Stimulated activated CD8-positive, alpha-beta memory T cell treated with anti-CD3 and anti-CD28 coated beads, Interleukin-4, amount 100 ng/mL, for 1 hour (primary cell): Measurements from ENCODE around the gene ABCC4.
"Not testable (repeated sequence)": the region's sequence is repeated elsewhere in the genome, so short reads cannot be mapped to it uniquely, and the experiment has no call there.

ENCODE experiments used
- DNase-seq, 2 donors: peaks; one replicate each; pipeline ENCODE4 v3.0.0-alpha.2; 2020; ENCODE audit warnings: low read depth in 2 of 2, low spot score in 1 of 2

Gene ABCC4

DNA sequence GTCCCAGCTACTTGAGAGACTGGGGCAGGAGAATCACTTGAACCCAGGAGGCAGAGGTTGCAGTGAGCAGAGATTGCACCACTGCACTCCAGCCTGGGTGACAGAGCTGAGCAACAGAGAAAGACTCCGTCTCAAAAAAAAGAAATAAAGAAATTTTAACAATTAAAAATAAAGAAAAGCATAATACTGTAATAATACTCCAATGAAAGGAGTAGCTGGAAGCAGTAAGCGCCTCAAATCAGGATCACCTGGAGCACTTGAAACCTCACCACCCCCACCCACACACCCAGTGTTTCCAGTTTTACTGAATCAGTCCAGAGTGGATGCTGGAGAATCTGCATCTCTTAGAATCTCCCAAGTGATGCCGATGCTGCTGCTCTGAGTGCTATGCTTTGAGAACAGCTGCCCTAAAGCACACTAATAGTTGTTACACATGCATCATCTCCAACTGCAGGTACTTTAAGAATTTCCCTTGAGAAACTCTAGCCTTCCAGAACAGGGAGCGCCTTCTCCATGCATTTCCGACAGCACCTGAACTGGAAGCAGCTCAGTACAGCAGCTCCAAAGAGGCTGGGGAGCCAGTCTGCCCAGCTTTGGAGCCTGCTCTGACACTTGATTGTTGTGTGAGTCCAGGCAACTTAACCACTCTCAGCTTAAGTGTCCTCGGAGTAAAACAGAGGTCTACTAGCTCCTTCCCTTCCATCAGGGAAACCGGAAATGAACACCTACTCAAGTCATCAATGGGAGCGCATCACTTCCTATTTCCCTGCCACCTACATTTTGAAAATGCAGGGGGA lies 2.9 kb downstream of the ABCC4 start:
- no peak for DNase-seq

DNA sequence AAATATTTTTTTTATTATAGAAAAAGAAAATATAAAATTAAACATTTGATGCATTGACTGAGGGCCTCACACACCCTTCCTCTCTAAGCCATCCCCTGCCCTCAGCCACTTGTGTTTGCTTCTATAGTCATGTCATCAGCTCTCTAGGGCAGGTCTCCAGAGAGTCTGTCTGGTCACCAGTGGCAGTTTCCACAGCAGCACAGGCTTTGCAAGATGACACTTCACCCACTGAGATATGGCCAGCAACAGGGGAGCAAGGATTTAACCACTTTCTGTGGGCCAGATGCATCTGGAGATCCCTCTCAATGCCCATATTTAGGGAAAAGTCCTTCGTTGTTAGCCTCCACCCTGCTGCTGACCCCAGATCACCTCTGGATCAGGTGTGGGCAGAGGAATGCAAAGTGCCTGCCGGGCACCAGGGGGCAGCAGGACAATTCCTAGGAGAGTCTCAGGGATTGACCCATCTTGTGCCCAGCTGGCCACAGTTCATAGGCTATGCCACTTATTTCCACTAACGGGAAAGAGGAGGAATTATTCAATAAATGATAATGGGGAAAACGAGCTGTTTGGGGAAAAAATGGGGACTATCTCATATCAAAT lies 4.8 kb downstream of the ABCC4 start:
- DNase-seq: no peak

DNA sequence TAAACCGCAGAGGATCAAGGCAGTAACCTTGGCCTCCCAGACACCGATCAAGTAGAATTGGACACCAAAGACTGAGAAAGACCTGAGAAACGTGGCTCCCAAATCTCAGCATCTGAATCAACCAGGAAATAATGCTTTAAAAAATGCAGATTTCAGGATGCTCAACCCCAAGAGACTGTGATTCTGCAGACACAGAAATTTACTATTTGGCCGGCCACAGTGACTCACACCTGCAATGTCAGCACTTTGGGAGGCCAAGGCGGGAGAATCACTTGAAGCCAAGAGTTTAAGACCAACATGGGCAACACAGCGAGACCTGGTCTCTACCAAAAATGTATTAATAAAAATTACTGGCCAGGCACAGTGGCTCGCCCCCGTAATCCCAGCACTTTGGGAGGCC lies 6.2 kb downstream of the ABCC4 start:
- DNase-seq: no peak

DNA sequence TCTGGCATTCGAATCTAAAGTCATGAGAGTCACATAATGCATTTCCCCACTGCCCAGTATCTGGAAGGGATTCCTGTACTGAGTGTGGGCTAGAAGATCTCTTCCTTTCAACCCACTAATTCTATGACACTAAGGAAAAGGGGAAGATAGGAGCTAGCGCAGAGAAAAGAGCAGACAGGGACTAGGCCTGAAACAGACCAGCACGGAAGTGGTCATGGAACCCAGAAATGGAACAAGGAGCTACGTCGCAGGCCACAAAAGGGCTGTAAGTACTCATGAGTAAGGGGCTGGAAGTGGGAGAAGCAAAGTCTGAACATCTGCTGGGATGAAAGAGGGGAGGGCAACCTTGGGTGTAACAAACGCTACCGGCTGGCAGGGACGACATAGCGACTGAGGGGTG lies 8.6 kb downstream of the ABCC4 start:
- no peak for DNase-seq

DNA sequence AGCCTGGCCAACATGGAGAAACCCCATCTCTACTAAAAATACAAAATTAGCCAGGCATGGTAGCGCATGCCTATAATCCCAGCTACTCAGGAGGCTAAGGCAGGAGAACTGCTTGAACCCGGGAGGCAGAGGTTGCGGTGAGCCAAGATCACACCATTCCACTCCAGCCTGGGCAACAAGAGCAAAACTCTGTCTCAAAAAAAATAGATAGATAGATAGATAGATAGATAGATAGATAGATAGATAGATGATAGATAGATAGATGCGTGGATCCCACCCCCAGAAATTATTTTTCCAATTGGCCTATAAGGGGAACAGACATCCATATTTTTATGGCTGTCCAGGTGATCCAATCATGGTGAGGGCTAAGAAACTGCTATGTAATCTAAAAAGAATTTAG lies 11.3 kb downstream of the ABCC4 start:
- not testable (repeated sequence) for DNase-seq

DNA sequence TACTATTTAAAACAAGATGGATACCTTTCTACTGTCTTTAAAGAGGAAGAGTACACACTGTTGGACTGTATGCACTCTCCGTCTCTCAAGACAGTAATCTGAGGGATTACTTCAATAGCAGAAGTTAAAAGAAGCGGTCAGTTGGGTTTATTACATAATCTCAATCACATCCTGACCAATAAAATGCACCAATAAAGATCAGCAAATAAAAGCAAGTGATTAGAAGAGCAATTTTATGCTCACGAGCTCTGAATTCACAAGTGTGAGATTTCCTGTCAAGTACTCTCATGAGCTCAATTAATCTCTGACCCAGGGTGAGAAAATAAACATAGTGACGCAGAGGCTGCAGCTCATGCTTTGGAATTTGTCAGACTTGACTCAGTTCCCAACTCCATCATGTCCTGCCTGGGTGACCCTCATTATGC lies 12.2 kb downstream of the ABCC4 start:
- DNase-seq: no peak

DNA sequence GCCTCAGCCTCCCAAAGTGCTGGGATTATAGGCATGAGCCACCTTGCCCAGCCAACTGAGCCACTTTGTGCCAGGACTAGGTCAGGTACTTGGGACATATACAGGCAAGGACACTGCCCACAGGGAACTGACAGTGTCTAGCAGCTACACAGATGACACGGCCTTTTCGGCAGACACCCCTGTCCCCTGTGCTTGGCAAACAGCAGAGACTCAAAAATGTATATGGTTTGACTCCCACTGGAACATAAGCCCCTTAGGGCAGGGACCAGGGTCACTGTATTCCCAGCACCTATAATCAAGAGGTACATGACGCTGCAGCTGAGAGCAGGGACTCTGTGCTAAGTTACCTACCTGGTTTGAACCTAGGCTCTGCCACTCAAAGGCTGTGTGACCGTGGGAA lies 16.8 kb downstream of the ABCC4 start:
- DNase-seq: no peak

DNA sequence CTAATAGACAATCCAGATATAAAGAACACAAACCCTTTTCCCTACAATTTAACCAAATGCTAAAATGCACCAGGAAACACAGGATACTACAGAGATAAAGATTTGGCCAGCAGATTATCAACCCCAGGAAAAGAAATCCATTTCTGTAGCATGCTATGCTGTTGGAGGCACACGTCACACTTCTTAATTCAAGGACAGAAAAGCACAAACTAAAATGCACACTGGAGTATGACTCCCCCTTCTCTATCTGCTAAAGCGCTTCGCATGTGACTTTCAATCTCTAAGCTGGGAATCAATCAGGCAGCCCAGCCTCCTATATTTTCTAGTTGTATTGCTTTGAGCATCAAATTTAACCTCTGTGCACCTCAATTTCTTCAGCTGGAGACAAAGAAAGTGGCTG lies 22.2 kb downstream of the ABCC4 start:
- DNase-seq: no peak

DNA sequence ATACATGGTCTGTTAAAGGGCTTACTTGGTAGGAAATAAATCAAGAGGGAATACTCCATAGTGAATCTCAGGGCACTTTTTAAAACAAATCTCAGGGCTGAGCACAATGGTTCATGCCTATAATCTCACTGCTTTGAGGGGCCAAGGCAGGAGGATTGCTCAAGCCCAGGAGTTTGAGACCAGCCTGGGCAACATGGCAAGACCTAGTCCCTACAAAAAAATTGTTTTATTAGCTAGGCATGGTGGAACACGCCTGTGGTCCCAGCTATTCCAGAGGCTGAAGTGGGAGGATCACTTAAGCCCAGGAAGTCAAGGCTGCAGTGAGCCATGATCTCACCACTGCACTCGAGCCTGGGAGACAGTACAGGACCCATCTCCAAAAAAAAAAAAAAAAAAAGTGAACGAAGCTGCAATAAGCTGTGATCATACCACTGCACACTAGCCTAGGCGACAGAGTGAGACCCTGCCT lies 25.2 kb downstream of the ABCC4 start:
- DNase-seq: no peak

DNA sequence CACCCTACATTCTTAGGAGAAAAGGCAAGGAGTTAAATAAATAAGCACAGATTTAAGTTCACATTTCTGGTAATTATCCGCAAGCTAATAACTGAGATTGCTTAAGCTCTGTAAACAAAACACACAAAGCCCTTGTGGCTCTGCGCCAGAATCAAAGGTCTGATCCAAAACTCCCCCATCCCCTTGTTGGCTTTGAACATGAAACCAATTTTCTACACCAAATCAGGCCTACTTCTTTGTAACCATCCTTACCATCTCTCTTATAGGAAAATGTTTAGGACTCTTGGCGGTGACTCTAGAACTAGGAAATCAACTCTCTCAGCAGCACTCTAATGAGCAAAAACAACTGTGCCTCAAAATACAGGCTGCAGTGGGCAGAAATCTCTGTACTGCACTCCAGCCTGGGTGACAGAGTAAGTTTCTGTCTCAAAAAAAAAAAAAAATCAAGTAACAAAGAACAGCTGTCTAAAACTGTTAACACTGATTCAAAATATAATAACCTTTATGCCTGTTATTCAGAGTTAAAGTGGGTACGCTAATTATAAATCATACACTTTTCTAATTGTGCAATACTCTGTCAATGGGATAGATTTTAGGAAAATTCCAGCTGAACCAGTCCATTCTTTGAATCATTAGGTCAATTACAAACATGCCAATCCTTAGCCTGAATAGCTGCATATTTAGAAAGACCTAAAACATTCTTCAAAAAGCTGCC lies 25.8 kb downstream of the ABCC4 start:
- DNase-seq: no peak

DNA sequence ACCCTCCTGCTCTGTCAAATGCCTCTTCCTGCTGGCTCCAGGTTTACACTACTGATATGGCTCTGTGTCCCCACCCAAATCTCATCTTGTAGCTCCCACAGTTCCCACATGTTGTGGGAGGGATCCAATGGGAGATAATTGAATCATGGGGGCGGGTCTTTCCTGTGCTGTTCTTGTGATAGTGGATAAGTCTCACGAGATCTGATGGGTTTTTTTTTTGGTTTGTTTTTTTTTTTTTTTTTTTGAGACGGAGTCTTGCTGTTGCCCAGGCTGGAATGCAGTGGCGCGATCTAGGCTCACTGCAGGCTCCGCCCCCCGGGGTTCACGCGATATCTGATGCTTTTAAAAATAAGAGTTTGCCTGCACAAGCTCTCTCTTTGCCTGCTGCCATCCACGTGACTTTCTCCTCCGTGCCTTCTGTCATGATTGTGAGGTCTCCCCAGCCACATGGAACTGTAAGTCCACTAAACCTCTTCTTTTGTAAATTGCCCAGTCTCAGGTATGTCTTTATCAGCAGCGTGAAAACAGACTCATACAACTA lies 27.6 kb downstream of the ABCC4 start:
- not testable (repeated sequence) for DNase-seq

DNA sequence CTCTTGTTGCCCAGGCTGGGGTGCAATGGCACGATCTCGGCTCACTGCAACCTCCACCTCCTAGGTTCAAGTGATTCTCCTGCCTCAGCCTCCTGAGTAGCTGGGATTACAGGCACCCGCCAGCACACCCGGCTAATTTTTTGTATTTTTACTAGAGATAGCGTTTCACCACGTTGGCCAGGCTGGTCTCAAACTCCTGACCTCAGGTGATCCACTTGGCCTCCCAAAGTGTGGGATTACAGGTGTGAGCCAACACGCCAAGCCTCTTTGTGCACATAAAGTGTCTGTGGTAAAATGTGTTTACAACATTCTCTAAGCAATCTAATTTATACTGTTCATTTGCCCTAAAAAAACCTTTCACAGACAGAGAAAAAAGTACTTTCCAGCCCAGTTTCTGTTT lies 29.2 kb downstream of the ABCC4 start:
- DNase-seq: not testable (repeated sequence)

DNA sequence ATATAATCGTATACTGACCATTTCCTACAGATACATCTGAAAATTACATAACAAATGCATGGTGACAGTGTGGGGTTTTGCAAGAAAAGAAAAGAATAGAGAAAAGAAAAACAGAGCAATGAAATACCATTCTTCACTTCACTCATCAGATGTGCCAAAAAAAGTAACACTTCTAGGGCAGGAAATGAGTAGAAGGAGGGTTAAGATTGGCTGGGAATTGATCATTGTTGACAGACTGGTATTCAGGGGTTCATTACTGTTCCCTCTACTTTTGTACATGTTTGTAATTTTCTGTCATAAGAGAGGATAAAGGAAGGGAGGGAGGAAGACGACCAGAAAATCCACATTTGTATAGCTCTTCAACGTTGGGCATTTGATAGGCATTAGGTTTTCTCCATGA lies 31.5 kb downstream of the ABCC4 start:
- no peak for DNase-seq

DNA sequence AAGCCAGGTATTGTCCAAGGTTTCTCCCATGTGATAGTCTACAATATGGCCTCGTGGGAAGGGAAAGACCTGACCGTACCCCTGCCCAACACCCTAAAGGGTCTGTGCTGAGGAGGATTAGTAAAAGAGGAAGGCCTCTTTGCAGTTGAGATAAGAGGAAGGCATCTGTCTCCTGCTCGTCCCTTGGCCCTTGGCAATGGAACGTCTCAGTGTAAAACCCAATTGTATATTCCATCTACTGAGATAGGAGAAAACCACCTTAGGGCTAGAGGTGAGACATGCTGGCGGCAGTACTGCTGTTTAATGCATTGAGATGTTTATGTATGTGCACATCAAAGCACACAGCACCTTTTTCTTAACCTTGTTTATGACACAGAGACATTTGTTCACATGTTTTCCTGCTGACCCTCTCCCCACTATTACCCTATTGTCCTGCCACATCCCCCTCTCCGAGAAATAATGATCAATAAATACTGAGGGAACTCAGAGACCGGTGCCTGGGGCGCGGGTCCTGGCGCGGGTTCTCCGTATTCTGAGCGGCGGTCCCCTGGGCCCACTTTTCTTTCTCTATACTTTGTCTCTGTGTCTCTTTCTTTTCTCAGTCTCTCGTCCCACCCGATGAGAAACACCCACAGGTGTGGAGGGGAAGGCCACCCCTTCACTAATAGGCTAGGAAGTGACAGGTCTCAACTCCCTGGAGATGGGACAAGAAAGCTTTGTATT lies 32.7 kb downstream of the ABCC4 start:
- not testable (repeated sequence) for DNase-seq

DNA sequence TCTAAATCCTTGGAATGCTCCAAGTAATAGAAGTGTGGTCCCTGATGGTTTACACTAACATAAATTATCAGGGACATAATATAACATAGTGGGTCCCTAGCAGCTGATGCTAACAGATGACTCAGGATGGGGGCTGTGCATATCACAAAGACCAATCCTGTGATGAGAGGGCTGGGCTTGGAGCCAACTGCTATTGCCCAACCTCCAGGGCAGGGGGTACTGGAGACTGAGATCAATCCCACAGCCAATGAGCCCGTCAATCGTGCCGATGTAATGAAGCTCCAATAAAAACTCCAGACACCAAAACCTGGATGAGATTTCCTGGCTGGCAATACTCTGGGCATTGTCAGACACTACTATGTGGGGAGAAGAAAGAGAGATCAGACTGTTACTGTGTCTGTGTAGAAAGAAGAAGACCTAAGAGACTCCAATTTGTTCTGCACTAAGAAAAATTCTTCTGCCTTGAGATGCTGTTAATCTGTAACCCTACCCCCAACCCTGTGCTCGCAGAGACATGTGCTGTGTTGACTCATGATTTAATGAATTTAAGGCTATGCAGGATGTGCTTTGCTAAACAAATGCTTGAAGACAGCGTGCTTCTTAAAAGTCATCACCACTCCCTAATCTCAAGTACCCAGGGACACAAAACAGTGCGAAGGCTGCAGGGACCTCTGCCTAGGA lies 33.4 kb downstream of the ABCC4 start:
- DNase-seq: no peak

DNA sequence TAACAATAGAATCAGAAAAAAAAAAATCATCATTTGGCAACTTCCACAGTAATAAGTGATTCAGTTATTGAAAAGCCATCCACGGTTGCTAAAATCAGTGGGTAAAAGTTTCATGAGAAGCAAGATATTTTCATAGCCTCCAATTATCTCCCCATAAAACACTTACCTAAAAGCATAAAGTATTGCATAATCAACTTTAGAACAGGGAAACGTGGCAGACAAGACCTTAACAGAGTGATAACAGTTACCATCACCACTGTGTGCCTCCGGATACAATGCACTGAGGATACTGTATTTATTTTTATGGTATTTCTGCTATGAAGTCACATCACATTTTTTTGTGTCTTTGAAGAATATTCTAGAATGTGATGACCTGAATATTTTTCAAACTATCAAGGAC lies 37.0 kb downstream of the ABCC4 start:
- no peak for DNase-seq

DNA sequence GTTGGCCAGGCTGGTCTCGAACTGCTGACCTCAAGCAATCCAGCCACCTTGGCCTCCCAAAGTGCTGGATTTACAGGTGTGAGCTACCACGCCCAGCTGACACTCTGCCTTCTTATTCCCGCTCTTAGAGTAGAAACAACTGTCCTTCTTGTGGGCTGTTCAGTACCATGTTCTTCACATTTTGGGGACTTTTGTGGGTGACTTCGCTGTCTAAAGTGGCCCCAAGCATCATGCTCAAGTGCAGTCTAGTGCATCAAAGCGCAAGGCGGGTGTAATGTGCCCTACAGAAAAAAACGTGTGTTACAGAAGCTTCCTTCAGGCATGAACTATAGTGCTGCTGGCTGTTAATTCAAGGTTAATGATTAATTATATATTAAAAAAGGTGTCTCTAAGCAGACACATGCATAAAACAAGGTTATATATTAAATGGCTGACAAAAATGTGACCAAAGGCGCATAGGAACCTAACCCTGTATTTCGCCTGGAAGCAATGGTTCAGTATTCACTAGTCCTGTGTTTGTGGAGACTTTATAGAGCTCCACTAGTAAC lies 38.3 kb downstream of the ABCC4 start:
- no peak for DNase-seq

DNA sequence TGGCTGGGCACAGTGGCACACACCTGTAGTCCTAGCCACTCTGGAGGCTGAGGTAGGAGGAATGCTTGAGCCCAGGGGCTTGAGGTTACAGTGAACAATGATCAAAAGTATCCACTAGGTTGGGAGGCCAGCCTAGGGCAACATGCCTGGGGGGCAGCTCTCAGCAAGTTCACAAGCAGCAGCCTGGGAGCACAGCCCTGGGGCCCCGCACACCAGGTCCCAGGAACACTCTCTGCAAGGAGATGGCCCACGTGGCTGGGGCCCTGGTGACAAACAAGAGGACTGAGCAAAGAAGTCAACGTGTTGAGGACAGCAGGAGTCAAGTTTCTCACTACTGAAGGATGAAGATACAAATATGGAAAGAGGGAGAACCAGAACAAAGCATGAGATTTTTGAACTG lies 39.3 kb downstream of the ABCC4 start:
- DNase-seq: no peak

DNA sequence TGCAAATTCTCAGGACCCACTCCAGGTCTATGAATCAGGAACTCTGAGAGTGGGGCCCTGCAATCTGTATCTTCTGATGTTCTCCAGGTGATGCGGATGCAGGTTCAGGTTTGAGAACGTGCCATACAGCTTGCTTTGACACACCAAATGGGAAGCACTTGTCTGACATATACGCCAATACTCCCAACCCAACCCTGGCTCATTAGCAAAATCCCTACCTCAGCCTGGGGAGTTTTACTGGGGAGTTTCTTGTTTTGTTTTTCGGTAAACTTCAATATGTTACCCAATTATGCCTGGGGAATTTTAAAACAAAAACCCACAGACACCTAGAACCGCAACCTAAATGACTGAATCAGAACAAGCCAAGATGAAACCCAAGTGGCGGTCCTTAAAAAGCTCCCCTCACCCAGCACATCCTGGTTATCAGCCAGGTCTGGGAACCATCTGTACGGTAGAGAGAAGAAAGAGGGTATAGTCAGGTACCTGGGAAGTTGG lies 41.2 kb downstream of the ABCC4 start:
- no peak for DNase-seq

DNA sequence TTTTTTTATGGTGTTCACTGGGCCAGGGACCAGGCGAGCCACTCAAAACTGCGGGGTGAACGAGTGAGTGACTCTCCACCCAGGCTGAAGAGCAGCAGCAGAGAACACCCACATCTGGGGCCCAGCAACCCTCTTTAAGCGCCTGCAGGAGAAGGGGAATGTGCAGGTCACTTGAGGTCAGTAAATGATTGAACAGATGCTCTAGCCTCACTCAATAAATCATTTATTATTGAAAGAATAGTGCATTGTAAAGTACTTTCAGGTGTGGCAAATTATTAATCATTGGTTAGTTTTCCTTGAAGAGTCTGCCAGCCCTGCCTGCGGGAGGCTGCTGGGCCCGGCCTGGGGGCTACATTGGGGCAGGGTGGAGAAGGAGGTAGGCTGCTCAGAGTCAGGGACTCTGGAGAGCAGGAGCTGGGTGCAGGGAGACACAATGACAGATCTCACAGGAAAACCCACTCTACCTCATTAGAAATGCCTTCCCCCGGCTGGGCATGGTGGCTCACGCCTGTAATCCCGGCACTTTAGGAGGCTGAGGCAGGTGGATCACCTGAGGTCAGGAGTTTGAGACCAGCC lies 42.5 kb downstream of the ABCC4 start:
- DNase-seq: no peak
